GM23338 (cell line): ENCODE results near the gene ADCY1.

Source experiments
- CREB1 ChIP-seq: fragments of 250-450 bp; sonication (Bioruptor Pico); IDR thresholded peaks from 2 replicates; pipeline ENCODE4 v1.5.0; 2020; ENCODE audit warnings: low read depth, mild to moderate bottlenecking, moderate library complexity
- EZH2 ChIP-seq: fragments of 200-600 bp; sonication (generic); IDR thresholded peaks from one replicate; pipeline ENCODE4 v1.8.0; 2017; ENCODE audit warnings: antibody characterized with exemption, mild to moderate bottlenecking, low read depth; ENCODE audit not compliant: unreplicated experiment
- EZH2phosphoT487 ChIP-seq: fragments of 200-600 bp; sonication (generic); IDR thresholded peaks from one replicate; pipeline ENCODE4 v1.8.1; 2018; ENCODE audit warnings: antibody characterized with exemption; ENCODE audit not compliant: unreplicated experiment
- JUNB ChIP-seq: IDR thresholded peaks from one replicate; pipeline ENCODE4 v1.6.1; 2016; ENCODE audit warnings: antibody characterized with exemption; ENCODE audit not compliant: unreplicated experiment
- NANOG ChIP-seq: IDR thresholded peaks from 2 replicates; pipeline ENCODE4 v1.6.1; 2016; ENCODE audit warnings: antibody characterized with exemption, borderline replicate concordance
- POLR2AphosphoS5 ChIP-seq: IDR thresholded peaks from 2 replicates; pipeline ENCODE4 v1.6.1; 2016; ENCODE audit warnings: antibody characterized with exemption, low read depth
- ZNF331 ChIP-seq: fragments of 250-450 bp; sonication (Bioruptor Pico); IDR thresholded peaks from 2 replicates; pipeline ENCODE4 v1.5.0; 2020; ENCODE audit warnings: low read depth, mild to moderate bottlenecking, moderate library complexity
- TF ChIP-seq, protein P1 (sequence below), 2 experiments: fragments of 200-600 bp in 1 of 2; sonication (generic) in 1 of 2; conservative IDR thresholded peaks; 2 replicates each; pipeline versions ENCODE4 v1.5.1 to v1.6.1; 2016 to 2017; ENCODE audit warnings: antibody characterized with exemption in 2 of 2, low read depth in 2 of 2, mild to moderate bottlenecking in 2 of 2, moderate library complexity in 1 of 2
- TF ChIP-seq, protein P2 (sequence below): fragments of 250-450 bp; sonication (Bioruptor Pico); IDR thresholded peaks from 2 replicates; pipeline ENCODE4 v1.5.0; 2020; ENCODE audit warnings: mild to moderate bottlenecking, moderate library complexity
- TF ChIP-seq, protein P3 (sequence below): IDR thresholded peaks from one replicate; pipeline ENCODE4 v1.6.1; 2018; ENCODE audit warnings: antibody characterized with exemption; ENCODE audit not compliant: unreplicated experiment
- TF ChIP-seq, protein P4 (sequence below): IDR thresholded peaks from 2 replicates; pipeline ENCODE4 v1.6.1; 2016; ENCODE audit warnings: antibody characterized with exemption

DNA sequence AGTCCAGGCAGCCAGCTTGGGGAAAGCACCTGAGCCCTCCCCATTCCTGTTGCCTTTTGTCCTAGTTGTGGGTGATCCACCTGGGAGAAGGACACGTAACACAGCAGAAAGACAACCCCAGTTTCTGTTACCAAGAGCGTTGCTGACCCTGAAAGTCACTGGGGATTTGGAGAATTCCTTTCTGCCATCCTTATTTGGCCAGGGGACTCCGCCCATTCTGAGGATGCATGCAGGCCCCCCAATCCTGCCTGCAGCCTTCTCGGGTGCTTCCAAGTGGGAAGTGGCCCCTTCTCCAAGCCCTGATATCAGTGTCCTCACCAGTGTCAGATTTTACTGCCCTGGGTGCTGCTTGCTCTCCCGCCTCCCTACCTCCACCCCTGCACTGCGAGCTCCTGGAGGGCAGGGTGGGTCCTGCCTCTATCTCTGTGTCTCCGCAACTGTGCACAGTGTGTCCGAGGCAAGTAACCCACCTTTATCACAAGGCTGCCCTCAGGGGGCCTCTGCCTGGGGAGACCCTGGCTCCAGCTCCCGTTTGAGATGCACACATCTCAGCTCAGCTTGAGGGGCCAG, 9.2 kb upstream of the ADCY1 start:
- TF ChIP-seq, protein P1, sequence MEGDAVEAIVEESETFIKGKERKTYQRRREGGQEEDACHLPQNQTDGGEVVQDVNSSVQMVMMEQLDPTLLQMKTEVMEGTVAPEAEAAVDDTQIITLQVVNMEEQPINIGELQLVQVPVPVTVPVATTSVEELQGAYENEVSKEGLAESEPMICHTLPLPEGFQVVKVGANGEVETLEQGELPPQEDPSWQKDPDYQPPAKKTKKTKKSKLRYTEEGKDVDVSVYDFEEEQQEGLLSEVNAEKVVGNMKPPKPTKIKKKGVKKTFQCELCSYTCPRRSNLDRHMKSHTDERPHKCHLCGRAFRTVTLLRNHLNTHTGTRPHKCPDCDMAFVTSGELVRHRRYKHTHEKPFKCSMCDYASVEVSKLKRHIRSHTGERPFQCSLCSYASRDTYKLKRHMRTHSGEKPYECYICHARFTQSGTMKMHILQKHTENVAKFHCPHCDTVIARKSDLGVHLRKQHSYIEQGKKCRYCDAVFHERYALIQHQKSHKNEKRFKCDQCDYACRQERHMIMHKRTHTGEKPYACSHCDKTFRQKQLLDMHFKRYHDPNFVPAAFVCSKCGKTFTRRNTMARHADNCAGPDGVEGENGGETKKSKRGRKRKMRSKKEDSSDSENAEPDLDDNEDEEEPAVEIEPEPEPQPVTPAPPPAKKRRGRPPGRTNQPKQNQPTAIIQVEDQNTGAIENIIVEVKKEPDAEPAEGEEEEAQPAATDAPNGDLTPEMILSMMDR (conservative IDR thresholded peaks at IDR 0.05; ENCODE audit: low read depth in 2 of 2), result no peak
- TF ChIP-seq POLR2AphosphoS5 (no peak), EZH2 (no peak), CREB1 (no peak), NANOG (no peak), EZH2phosphoT487 (no peak), ZNF331 (no peak), JUNB (no peak)
- TF ChIP-seq, protein P2, sequence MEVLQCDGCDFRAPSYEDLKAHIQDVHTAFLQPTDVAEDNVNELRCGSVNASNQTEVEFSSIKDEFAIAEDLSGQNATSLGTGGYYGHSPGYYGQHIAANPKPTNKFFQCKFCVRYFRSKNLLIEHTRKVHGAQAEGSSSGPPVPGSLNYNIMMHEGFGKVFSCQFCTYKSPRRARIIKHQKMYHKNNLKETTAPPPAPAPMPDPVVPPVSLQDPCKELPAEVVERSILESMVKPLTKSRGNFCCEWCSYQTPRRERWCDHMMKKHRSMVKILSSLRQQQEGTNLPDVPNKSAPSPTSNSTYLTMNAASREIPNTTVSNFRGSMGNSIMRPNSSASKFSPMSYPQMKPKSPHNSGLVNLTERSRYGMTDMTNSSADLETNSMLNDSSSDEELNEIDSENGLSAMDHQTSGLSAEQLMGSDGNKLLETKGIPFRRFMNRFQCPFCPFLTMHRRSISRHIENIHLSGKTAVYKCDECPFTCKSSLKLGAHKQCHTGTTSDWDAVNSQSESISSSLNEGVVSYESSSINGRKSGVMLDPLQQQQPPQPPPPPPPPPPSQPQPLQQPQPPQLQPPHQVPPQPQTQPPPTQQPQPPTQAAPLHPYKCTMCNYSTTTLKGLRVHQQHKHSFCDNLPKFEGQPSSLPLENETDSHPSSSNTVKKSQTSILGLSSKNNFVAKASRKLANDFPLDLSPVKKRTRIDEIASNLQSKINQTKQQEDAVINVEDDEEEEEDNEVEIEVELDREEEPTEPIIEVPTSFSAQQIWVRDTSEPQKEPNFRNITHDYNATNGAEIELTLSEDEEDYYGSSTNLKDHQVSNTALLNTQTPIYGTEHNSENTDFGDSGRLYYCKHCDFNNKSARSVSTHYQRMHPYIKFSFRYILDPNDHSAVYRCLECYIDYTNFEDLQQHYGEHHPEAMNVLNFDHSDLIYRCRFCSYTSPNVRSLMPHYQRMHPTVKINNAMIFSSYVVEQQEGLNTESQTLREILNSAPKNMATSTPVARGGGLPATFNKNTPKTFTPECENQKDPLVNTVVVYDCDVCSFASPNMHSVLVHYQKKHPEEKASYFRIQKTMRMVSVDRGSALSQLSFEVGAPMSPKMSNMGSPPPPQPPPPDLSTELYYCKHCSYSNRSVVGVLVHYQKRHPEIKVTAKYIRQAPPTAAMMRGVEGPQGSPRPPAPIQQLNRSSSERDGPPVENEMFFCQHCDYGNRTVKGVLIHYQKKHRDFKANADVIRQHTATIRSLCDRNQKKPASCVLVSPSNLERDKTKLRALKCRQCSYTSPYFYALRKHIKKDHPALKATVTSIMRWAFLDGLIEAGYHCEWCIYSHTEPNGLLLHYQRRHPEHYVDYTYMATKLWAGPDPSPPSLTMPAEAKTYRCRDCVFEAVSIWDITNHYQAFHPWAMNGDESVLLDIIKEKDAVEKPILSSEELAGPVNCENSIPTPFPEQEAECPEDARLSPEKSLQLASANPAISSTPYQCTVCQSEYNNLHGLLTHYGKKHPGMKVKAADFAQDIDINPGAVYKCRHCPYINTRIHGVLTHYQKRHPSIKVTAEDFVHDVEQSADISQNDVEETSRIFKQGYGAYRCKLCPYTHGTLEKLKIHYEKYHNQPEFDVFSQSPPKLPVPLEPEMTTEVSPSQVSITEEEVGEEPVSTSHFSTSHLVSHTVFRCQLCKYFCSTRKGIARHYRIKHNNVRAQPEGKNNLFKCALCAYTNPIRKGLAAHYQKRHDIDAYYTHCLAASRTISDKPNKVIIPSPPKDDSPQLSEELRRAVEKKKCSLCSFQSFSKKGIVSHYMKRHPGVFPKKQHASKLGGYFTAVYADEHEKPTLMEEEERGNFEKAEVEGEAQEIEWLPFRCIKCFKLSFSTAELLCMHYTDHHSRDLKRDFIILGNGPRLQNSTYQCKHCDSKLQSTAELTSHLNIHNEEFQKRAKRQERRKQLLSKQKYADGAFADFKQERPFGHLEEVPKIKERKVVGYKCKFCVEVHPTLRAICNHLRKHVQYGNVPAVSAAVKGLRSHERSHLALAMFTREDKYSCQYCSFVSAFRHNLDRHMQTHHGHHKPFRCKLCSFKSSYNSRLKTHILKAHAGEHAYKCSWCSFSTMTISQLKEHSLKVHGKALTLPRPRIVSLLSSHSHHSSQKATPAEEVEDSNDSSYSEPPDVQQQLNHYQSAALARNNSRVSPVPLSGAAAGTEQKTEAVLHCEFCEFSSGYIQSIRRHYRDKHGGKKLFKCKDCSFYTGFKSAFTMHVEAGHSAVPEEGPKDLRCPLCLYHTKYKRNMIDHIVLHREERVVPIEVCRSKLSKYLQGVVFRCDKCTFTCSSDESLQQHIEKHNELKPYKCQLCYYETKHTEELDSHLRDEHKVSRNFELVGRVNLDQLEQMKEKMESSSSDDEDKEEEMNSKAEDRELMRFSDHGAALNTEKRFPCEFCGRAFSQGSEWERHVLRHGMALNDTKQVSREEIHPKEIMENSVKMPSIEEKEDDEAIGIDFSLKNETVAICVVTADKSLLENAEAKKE (CRISPR knock-in tag), result no peak
- TF ChIP-seq, protein P3, sequence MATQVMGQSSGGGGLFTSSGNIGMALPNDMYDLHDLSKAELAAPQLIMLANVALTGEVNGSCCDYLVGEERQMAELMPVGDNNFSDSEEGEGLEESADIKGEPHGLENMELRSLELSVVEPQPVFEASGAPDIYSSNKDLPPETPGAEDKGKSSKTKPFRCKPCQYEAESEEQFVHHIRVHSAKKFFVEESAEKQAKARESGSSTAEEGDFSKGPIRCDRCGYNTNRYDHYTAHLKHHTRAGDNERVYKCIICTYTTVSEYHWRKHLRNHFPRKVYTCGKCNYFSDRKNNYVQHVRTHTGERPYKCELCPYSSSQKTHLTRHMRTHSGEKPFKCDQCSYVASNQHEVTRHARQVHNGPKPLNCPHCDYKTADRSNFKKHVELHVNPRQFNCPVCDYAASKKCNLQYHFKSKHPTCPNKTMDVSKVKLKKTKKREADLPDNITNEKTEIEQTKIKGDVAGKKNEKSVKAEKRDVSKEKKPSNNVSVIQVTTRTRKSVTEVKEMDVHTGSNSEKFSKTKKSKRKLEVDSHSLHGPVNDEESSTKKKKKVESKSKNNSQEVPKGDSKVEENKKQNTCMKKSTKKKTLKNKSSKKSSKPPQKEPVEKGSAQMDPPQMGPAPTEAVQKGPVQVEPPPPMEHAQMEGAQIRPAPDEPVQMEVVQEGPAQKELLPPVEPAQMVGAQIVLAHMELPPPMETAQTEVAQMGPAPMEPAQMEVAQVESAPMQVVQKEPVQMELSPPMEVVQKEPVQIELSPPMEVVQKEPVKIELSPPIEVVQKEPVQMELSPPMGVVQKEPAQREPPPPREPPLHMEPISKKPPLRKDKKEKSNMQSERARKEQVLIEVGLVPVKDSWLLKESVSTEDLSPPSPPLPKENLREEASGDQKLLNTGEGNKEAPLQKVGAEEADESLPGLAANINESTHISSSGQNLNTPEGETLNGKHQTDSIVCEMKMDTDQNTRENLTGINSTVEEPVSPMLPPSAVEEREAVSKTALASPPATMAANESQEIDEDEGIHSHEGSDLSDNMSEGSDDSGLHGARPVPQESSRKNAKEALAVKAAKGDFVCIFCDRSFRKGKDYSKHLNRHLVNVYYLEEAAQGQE, result no peak
- TF ChIP-seq, protein P4, sequence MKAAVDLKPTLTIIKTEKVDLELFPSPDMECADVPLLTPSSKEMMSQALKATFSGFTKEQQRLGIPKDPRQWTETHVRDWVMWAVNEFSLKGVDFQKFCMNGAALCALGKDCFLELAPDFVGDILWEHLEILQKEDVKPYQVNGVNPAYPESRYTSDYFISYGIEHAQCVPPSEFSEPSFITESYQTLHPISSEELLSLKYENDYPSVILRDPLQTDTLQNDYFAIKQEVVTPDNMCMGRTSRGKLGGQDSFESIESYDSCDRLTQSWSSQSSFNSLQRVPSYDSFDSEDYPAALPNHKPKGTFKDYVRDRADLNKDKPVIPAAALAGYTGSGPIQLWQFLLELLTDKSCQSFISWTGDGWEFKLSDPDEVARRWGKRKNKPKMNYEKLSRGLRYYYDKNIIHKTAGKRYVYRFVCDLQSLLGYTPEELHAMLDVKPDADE, result no peak
